HG03520 (cell line): Measurements from ENCODE around the gene MAN2B2.
A peak's percentile ranks its signal among the peaks of the same experiment; 100 is the strongest.

Experiments used
- ATAC-seq: cut with Tn5 transposase; IDR thresholded peaks from one replicate; pipeline ENCODE4 v1.9.1; 2021; ENCODE audit warnings: mild to moderate bottlenecking, moderate library complexity; ENCODE audit not compliant: unreplicated experiment

MAN2B2 gene

GRCh38 chr4:6574747-6575502 is at the start of gene MAN2B2:
Gene MAN2B2, plus strand, starts transcription at chr4:6575189. Its CDS starts 22 bp downstream, at chr4:6575211.
- ATAC-seq, result peak; percentile 84

- no peak for ATAC-seq
Observed at GRCh38 chr4:6525474-6525873, 49.5 kb upstream of the MAN2B2 start.

- ATAC-seq, result no peak
Observed at GRCh38 chr4:6526156-6526555, 48.8 kb upstream of the MAN2B2 start.

- ATAC-seq, result no peak
Observed at GRCh38 chr4:6526671-6527091, 48.3 kb upstream of the MAN2B2 start.

- ATAC-seq, result no peak
Observed at GRCh38 chr4:6527259-6527658, 47.7 kb upstream of the MAN2B2 start.

GRCh38 chr4:6527683-6528595 is 47.0 kb upstream of the MAN2B2 start:
- ATAC-seq, result no peak

GRCh38 chr4:6529021-6529420 is 46.0 kb upstream of the MAN2B2 start:
- ATAC-seq, result no peak

- no peak for ATAC-seq
Observed at GRCh38 chr4:6530301-6530700, 44.7 kb upstream of the MAN2B2 start.

GRCh38 chr4:6530964-6531363 is 44.0 kb upstream of the MAN2B2 start:
- no peak for ATAC-seq

GRCh38 chr4:6532102-6532501 is 42.9 kb upstream of the MAN2B2 start:
- no peak for ATAC-seq

- ATAC-seq, result no peak
Observed at GRCh38 chr4:6532658-6533057, 42.3 kb upstream of the MAN2B2 start.

GRCh38 chr4:6534050-6534449 is 40.9 kb upstream of the MAN2B2 start:
- no peak for ATAC-seq

- ATAC-seq, result no peak
Observed at GRCh38 chr4:6534618-6535328, 40.2 kb upstream of the MAN2B2 start.

GRCh38 chr4:6535329-6535692 is 39.7 kb upstream of the MAN2B2 start:
- no peak for ATAC-seq

- no peak for ATAC-seq
Observed at GRCh38 chr4:6535706-6536105, 39.3 kb upstream of the MAN2B2 start.

- no peak for ATAC-seq
Observed at GRCh38 chr4:6538111-6538510, 36.9 kb upstream of the MAN2B2 start.

GRCh38 chr4:6538575-6538974 is 36.4 kb upstream of the MAN2B2 start:
- ATAC-seq, result no peak

GRCh38 chr4:6539009-6539764 is 35.8 kb upstream of the MAN2B2 start:
- ATAC-seq, result no peak

GRCh38 chr4:6540879-6541278 is 34.1 kb upstream of the MAN2B2 start:
- ATAC-seq, result no peak

- ATAC-seq, result no peak
Observed at GRCh38 chr4:6541789-6542188, 33.2 kb upstream of the MAN2B2 start.

- ATAC-seq, result no peak
Observed at GRCh38 chr4:6542951-6543350, 32.0 kb upstream of the MAN2B2 start.
